Activated CD8-positive, alpha-beta memory T cell treated with anti-CD3 and anti-CD28 coated beads, Interleukin-2, amount 50 U/mL, for 4 hours (primary cell): ENCODE data around the gene SECTM1.
A peak's percentile ranks its signal among the peaks of the same experiment; 100 is the strongest.

Source experiments
- DNase-seq: peaks from one replicate; pipeline ENCODE4 v3.0.0-alpha.2; 2020

The SECTM1 gene

DNA sequence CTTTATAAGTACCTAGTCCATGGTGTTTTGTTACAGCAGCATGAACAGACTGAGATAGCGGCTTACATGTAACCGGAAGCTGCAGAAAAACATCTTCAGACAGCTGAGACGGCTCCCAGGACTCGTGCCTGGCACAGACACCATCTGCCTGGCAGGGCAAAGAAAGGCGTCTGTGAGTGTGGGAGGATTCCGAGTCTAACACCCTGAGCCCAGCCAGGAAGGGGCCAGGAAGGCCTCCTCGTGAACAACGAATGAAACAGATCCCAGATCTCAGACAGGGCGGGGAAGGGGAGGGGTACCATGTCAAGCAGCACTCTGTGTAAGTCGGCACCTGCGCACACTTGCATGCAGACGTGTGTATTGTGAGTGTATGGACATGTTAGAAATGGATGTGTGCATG, 55.7 kb downstream of the SECTM1 start:
- no peak for DNase-seq

DNA sequence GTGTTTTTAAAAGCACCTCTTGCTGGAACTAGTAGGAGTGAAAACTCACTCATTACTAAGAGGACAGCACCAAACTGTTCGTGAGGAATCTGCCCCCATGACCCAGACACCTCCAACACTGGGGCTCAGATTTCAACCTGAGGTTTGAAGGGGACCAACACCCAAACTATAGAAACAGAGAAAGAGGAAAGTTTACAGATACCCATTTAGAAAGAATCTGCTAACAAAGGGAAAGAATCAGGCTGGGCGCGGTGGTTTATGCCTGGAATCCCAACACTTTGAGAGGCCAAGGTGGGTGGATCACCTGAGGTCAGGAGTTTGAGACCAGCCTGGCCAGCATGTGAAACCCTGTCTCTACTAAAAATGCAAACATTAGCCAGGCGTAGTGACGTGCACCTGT, 56.6 kb downstream of the SECTM1 start:
- DNase-seq: no peak

DNA sequence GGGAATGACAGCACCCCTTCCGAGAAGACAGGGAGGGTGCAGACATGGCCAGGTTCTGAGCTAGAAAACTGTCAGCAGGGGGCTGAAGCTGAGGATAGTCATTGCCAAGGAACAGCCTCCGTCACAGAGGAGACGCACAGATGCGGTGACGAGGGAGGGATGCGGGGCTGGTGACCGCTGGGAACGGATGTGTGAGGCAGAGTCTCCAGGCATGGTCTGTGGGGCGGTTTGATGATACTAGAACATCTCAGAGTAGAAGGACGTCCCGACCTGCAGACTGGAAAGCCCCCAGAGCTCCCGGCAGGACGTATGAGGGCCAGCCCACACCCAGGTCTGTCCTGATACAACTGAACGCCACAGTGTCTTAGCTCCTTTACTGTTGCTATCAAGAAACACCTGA, 58.2 kb downstream of the SECTM1 start:
- DNase-seq: no peak

DNA sequence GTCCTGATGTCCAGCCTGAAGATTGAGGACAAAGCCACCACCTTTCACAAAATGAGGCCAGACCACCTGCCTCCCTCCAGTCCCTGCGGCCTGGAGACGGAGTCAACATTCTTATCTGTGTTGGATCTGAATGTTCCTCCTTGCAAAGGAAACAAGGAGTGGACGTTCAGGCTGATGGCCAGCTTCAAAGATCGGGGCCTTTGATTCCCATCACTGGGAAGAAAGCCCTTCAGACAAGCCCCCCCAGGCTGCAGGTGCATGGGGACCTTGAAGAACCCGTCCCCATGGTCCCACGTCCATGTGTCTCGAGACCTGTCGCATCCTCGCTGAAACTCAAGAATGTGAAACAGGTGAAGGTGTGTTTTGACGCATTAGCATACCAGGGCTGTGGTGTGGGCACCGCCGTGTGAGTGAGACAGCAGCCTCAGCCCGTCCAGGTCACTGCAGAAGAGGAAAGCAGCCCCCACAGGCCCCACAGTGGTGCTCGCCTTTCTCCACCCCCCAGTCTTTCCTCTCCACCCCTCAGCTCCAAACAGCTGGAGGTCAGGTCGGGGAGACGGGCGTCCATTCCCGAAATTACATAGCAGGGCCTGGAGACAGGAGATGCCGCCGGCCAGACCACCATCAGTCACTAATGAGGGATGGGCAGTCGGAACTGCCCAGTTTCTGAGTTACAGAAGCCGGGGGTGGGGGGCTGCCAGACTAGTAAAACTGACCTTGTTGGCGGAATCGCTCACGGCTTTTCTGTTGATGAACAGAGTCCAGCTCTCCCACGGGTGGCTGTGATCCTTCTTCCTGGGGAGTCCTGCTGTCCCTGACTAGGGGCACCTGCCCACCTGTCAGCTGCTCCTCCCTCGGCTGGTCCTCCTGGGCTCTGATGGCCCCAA, 59.2 kb downstream of the SECTM1 start:
- DNase-seq: no peak

DNA sequence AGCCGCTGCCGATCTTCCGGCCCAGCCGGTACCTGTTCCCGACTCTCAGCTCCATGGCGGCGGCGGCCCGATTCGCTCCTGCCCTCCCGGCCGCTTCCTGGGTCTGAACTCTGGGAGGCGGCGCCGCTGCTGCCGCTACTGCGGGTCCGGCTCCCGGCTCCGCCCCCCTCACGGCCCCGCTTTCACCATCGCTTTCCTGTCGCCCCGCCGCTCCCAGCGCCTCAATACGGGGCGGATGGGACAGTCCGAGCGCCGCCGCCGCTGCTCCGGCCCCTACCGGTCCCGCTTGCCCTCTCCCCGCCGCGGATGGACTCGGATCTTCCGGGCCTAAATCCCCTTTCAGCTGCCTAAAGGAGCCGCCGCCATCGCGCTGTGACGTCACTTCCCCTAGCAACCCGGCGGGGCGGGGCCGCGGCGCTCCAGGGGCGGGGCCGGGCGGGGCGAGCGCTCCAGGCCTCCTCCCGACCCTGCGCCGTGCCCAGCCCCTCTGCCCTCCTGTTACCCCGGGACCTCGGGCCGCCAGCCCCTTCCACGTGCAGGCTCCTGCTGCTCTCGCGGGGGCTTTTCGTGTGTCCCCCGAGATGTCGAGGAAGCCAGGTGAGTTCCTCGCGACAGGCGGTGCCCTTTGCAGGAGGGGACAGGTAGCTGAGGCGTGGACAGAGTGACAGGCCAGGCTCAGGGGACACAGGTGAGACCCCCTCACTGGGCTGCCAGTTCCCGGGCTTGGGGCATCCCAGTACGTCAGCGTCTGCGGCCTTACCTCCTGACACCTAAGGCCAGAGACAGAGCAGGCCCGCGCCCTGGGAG, 60.0 kb downstream of the SECTM1 start, which contains the start of gene CSNK1D:
Gene CSNK1D (minus strand): TSS at position 374 of the 807 bp plus-strand sequence. CDS start 319 bp downstream, at position 55.
- DNase-seq: peak; percentile 93

DNA sequence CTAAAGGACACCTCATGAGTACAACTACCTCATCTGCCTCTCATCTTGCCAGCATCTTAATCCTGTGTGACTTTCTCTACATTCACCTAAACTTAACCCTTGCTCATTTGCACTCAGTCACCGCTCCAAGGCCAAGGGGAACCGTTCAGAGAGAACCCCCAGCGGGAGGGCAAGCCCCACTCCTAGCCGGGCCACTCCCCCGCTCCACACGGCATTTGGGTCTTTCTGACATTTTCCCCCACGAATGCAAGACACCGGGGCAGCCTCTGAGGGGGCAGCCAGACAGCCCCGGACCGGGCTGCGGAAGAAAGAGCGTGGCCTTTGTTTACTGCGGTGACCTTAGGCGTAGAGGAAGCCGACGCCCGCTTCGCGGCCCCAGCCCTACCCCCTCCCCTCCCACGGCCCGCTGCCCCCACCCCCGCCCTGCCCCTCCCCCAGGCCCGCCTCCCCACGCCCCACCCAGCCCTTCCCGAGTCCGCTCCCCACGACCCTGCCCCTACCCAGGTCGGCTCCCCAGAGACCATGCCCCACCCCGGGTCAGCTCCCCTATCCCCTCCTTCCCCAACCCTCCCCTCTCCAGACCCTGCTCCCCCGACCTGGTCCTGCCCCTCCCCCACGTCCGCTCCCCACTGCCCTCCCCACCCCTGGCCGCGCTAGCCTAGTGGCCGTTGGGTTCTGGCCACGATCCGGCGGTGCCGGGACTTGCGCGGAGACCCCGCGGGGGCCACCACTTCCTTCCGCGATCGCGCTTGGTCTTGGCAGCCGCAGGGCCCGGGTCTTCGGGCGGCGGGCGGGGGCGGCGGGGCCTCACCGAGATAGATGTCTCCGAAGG, 60.9 kb downstream of the SECTM1 start:
- peak; percentile 56 for DNase-seq

DNA sequence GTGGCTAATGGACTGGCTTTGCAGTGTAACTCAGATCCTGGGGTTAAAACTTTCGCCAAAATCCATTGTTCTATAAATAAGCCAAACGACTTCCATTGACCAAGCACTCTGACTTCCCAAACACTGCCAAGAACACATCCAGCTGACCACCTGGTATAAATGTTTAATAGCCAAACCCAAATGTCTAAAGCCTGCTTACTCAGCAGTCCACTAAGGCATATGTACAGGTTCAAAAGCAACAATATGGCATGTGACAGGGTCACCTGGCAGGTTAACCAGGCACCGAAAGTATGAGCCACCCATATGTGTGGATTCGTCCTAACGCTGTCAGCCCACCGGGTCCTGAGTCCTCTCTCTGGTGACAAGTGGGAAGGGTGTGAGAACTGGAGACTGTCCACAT, 62.2 kb downstream of the SECTM1 start:
- DNase-seq: no peak
